GM21515 (cell line): Measurements from ENCODE around the gene ROBO1.
"Not testable (repeated sequence)": the region's sequence is repeated elsewhere in the genome, so short reads cannot be mapped to it uniquely, and the experiment has no call there.

ENCODE experiments used
- ATAC-seq: cut with Tn5 transposase; IDR thresholded peaks from one replicate; pipeline ENCODE4 v1.9.1; 2021; ENCODE audit not compliant: unreplicated experiment

ROBO1 gene

DNA sequence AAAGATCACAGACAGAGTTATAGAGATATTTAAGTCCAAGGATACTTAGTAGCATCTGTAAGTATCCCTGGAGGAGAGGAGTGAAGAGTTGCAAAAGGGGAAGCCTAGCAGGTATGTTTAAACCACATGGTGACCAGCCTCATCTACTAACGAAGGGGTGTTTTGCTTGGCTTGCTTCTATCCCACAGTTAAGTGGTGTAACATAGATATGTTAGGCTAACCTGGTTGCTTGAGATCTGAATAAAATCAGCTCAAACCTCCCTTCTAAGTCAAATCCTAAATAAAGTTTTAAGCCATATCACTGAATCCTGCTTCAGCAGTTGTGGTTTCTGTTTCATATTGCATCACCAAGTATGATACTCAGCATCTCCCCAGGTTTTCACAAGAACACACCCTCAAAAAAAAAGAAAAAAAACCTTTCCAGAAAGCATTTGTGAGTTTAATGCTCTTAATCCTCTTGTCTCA is 880.2 kb downstream of the ROBO1 start:
- no peak for ATAC-seq

DNA sequence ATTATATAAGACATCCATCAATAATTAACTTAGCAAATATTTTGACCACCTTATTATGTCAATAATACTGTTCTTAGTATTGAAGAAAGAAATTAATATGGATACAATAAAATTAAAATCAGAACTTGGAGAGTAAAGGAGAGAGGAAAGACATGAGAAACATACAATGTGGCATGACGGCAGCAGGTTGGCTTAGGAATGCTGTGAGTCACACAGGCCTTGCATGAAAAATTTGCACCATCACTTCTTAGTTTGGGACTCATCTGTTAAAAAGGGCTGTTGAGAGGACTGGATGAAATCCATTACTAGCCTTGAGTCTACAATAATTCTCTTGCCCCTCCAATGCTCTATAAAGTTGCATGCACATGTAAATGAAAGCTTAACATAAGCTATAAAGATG is 880.8 kb downstream of the ROBO1 start:
- no peak for ATAC-seq

DNA sequence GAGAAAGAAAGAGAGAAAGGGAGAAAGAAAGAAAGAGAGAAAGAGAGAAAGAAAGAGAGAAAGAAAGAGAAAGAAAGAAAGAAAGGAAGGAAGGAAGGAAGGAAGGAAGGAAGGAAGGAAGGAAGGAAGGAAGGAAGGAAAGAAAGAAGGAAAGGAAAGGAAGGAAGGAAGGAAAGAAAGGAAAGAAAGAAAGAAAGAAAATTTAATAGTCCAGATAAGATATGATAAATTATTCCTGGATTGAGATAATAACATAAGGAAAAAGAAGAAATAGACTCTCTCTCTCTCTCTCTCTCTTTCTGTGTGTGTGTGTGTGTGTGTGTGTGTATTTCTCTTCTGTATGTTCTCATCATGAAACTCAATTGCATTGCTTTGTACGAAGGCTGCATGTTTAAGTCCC is 883.2 kb downstream of the ROBO1 start:
- not testable (repeated sequence) for ATAC-seq

DNA sequence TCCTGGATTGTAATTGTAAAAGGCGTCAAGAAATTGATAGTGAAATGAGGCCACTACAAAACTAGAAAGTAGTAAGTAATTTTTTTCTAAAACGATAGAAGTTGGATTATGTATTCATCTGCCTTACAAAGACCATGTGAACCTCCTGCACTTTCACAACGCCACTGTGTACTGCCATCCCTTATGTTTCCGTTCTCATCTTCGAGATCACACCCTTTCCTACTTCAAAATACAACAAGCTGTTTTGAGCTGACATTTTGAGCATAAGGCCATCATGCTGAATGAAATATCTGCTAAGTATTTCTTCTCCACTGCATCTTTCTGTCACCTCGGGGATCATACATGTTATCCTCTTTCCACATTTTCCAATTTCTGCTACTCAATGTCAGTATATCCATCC is 885.5 kb downstream of the ROBO1 start:
- no peak for ATAC-seq

DNA sequence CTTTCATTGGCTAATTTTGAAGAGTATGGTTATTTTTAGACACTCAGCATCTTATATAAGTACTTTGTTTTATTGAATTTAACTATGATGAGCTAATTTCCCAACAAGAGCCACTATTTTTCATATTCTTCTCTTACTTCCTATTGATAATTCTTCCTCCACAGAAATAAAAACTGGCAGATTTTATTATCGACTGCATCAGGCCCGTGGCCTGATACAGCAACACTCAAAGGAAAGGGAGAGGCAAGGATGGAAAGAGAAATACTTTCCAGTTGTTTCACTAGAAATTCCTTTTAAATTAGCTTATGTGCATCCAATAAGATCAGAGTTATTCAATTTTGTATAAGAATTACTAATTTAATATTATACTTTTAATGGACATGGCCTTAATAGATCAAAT is 886.3 kb downstream of the ROBO1 start:
- no peak for ATAC-seq

DNA sequence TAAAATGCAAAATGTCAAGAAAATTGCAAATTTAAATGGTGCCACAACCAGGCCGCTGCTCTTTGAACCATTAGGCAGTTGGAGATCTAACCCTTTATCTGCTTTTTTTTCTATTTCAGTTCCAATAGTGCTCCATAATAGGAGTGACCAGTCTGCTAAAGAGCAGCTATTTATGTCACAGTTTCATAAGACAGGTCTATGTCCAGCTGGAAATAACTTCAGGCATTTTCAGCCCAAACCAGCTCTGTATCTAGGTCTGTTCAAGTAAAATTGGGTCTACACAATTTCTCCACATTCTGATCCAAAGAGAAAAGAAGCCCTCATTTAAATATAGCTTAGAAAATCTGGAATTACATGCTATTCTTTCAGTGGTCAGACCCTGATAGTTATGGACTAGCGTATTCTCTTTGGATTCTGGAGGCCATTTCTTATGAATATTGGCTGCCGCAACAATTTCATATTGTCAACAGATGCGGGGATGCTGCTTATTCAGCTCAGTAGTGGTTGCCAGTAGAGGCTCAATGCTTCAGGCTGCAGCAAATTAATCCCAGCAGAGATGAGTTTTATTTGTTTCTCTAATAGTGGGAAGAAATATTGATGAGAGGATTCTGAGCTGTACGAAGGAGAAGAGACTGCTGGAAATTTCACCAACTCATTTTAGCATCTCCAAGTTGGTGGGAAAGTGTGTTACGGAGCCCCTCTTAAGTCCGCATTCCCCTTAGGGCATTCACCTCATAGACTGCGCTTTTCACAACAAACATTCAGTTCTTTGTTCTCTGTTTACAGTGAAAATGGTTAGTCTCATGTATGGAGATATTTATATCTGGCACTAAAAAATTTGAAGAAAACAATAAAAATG is 887.0 kb downstream of the ROBO1 start:
- ATAC-seq, result no peak

DNA sequence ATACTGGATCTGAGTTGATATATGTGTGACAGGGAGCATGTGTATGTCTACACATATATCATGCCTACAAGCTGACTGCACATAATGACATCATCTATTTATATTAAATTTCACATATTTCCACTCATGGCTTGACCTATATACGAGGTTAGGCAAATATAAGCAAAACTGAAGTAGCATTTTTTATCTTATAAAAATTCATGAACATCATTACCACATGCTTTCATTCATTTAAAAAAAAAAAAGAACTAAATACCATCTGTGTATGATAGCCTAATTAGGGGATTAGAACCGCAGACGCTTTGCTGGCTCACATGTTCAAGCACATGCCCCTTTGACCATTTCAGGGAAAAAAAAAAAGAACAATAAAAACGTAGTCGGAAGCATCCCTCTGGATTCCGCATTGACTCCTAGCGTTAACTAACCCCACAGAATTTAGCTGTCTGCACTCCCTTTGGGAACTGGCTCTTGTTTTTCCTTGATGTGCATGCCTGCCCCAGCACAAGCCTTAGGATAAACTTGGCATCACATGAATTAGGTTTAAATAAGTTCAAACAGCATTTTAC is 888.4 kb downstream of the ROBO1 start:
- ATAC-seq, result no peak

DNA sequence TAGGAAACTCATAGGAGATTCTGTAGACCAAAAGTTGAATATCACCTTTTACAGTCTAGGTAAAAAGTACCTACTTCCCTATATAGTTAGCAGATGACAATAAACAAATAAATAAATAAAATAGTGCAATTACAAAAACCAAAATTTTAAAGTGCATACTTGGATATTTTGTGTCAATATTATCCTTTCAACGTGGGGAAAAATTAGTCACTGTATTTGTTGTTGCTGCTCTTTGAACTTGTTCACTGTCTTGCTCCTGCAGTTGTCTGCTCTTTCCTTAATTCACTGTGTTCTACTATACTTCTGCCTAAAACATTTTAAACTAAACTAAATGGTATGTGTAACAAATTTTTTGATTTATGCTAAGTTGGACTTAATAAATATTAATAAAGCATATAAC is 889.0 kb downstream of the ROBO1 start:
- ATAC-seq, result no peak

DNA sequence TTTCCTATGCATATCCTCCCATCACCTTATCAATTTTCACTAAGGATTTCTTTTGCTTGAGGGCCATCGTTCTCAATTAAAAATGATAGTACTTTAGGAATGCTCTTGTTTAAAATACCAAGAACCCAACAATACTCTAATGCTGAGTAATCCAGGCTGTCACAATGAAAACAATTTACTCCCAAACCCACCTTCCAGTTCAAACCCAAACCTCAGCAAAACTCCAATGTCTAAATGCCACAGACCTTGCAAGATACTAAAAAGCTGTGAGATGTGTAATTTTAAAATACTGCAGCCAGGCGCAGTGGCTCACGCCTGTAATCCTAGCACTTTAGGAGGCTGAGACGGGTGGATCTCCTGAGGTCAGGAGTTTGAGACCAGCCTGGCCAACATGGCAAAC is 889.8 kb downstream of the ROBO1 start:
- no peak for ATAC-seq

DNA sequence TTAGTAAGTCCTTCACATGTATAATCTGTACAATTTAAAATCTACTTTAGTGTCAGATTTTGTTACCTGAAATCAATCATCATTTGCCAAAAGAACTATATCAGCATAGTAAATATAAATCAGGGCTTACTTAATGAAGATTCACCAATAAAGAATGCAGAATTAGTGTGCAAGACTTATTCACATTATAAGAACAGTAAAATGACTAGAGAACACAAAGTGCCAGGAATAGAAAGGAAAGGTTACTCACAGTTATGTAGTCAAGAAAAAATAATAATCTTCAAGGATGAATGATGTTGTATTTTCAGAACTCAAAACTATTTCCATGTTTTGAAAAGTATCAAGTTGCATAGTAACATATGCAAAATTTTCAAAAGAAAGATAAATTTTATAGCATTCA is 891.9 kb downstream of the ROBO1 start:
- ATAC-seq, result no peak

DNA sequence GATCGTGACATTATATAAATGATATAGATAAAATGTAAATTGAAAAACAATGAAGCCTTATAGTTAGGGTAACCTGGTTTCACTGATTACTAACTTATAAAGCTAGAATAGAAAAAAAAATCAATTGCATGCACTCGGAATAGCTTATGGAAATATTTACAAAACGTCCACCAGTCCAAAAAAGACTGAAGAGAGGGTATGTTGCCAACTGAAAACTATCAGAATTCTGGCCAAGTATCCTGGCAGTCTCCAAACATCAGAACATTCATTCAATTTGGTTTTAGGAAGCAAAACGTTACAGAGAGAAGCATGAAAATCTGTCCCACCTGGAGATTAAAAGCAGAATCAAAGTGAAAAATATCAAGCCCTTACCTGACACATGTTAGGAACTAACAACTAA is 892.4 kb downstream of the ROBO1 start:
- no peak for ATAC-seq

DNA sequence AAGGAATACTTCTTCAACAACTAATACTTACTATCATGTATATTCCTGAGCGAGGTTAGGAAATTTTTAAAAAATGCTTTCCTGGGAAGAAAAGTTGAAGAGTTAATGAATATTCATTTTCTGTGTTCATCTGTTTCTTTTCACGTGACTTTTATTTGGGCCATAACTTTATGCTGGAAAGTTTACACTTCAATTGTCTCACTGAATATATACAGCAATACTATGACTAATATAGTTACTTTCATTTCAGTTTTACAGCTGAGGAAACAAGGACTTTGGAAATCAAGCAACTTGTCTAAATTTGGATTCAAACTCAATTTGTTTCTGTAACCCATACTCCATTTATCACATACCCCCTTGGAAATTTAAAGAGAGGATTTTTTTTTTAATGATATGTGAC is 894.2 kb downstream of the ROBO1 start:
- no peak for ATAC-seq

DNA sequence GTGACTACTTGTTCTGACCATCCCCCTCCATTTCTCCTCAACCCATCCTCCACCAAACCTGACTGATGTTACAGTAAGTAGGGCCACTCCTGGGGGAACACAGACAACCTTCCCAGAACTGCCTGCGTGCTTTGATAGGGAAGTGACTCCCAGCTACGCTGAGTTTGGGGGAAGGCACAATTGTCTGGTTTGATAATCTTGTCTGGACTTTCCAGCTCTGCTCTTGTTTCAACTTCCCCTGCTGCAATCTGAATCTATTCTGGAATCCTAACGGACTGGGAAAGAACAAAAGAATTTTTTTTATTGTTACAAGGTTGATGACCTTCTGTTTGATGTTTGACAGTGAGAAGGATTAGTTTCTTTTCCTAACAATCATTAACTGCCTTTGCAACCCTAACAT is 895.6 kb downstream of the ROBO1 start:
- no peak for ATAC-seq

DNA sequence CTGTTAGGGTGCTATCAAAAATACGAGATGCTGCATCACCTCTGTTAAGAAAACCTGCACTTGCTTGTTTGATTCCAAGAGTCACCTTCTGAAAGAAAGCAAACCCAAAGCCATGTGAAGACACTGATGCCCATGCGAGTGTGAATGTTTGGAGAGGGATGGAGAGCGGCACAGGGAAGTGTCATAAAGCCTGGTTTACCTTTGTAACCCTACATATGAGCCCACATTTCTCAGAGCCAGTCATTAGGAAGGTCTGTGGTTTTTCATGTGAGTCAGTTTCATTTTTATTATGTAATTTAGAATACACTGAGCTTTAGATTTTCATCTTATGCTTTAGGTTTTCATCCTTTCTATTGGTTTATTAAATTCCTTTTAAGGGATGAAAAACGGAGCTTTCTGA is 896.8 kb downstream of the ROBO1 start:
- no peak for ATAC-seq

DNA sequence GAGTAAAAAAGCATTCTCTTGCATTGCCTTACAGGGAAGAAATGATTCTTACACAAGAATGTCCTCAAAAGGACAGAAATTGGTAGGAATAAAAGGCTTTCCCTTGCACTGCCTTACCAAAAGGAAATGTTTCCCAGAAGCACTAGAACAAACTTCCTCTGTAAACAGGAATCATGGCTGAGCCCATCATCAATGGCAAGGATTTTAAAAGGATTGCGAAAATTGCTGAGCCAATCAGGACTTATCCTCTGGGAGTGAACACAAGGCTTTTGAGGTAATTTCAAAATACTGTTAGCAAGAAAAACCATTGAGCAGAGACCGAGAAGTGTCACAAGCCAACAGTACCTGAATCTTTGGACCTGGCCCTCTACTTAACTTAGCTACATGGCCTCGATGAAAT is 897.3 kb downstream of the ROBO1 start:
- ATAC-seq, result no peak

DNA sequence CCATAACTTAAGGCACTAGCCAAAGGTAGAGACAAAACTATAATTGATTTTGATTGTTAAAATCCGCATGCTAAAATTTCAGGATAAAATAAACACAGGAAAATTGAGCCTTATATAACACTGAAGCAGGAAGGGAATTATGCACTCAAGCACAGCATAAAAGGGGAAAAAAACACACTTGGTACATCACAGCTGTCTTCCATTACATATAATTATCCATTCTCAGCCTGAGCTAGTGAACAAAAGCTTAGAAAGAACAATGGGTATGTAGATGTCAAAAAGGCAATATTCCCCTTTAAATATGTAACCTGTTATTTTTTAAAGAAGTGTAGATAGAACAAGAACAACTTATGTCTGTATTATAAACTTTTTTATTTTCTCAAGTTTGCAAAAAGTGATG is 899.2 kb downstream of the ROBO1 start:
- no peak for ATAC-seq

DNA sequence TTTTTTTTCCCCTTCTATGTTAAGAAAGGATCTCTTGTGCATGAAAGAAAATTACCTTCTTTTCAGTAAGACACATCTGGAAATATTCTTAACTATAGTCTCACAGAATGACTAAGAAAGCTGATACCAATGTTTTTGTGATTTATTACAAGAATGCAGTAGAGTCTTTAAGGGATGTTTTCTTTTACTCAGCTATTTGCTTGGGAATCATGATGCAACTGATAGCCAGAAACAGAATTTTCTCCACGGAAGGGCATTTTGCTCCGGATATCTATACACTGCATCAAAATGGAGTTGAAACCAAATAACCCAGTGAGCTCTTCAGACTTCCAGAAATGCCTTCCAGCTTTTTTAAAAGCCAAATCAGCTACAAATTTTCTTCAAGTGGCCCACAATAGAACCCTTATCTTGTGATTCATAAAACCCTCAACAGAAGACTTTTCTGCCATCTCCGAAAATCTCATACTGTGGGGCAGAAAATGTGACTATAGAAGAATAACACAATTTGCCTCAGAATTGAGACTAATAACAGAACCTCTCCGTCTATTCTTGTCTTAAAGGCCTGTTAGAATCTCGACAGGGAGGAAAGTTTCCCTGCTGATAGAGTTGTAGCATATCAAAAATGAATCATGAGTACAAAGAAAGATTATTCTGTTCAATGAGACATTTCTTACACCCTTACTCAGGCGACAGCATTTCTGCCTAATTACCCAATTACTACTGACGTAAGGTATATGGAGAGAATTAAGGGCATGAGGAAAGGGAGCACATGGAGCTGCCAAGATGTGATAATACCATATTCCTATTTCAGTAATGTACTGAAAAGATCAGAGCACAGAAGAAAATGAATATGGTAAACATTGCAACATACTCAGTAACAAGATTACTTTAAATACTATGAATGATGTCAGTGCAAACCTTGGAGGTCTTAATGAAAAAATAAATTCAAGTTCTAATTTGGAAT is 900.1 kb downstream of the ROBO1 start:
- no peak for ATAC-seq

DNA sequence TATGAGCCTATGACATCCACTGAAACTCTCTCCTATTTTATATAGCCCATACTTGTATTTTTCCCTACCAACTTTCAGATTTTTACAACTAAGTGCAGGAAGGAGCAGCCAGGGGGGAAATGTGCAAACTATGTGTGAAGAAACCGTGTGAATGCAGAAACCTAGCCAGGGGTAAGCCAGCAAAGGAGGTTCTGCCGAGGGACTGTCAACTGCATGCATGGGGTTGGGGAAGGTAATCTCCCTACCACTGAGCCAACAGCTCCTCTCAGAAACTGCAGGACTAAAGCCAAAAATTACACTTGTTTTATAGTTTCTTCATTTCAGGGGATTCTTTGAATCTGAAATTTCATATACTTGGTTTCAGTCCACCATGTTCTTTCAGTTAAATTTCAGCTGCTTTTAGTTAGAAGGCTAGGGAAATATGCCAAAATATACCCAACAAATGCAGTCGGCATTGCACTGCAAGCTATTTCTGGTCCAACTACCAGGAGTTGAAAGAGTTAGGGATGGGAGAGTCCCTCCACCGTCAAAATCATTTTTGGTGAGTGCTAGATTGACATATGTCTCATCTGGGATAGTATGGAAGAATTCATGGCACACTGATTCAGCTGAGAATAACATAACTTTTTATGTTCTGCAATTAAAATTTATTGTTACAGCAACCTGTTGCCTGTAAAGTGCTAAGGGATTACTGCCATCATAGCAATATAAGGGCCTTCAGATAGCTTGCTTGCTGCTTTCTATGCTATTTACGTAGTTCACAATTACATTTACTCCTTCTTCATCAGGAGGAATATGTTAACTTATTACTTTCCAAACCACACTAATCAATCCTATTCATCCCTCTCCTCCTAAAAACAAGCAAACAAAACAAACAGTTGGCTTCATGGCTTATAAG is 904.2 kb downstream of the ROBO1 start:
- ATAC-seq, result no peak

DNA sequence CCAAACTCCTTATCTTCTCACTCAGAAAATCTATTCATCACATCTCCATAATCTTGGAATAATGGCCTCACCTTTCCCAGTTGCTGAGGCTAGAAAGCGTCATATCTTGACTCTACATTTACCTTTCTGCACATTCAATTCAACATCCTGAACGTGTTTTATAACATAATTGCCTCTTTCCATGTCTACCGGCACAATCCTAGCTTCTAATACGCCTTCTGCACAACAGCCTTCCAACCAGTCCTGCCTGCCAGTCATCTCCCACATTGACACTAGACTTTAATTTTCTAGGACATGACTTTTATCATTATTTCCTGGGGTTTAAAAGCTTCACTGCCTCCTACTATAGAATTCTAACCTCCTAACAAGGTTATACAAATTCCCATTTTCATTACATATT is 906.6 kb downstream of the ROBO1 start:
- no peak for ATAC-seq

DNA sequence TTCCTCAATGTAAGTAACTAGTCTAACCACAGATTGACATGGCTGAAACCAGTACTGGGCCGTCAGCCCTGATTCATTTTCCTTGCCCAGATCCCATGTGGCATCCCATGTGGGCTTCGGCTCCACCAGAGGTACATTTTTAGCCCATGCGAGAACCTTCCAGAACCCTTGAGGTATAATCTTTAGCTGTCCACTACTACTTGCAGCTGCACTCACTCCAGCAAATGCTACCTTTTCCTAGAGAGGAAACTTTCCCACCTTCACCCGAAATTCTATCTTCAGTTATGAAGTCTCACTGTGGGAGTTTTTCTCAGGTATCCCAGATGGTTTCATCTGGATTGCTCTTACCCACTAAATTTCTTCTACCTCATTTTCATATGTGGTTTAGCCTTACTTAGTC is 907.2 kb downstream of the ROBO1 start:
- ATAC-seq, result no peak

DNA sequence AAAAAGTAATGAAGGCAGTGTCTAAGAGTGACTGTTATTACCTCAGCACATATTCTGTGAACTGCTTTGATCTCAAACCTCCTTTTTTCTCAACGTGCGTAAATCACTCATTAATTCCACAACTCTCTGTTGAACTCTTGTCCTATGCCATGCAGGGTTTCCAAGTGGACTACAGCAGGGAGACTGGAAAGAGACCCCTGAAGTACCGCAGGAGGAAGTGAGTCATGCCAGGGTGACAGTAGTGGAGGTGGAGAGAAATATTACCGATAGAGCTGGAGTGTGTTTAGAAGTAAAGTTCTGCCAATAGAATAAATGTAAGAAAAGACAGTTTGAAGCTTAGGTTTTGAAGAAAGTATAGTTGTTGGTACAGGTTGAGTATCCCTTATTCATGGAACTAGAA is 908.9 kb downstream of the ROBO1 start:
- ATAC-seq, result no peak
